Measurements from ENCODE around the gene EXOSC1.
A peak's percentile ranks its signal among the peaks of the same experiment; 100 is the strongest.
"Not testable (repeated sequence)": the region's sequence is repeated elsewhere in the genome, so short reads cannot be mapped to it uniquely, and the experiment has no call there.

The EXOSC1 gene

GRCh38 chr10:97416565-97416964, 29.2 kb downstream of the EXOSC1 start:
- DNase-seq (ENCODE audit: low spot score), result no peak

GRCh38 chr10:97412891-97413304, 32.9 kb downstream of the EXOSC1 start:
- H3K27ac ChIP-seq, result peak overlapping the region; percentile 86
- ChIA-PET POLR2A (ENCODE audit: low non-redundant PET) (interaction anchor here (0.8 kb wide), 1 partner anchor 11 kb away, joined by 3 read pairs; no protein-coding TSS in a partner anchor), CTCF (interaction anchor here (1.0 to 1.3 kb wide), 2 partner anchors 14 to 26 kb away, joined by 3 to 4 read pairs; no protein-coding TSS in a partner anchor)
- DNase-seq (ENCODE audit: low spot score), result peak; percentile 94
- no peak for TF ChIP-seq CTCF (conservative IDR thresholded peaks at IDR 0.05; ENCODE audit: low read depth)

More at GRCh38 chr10:97416565-97416964, 29.2 kb downstream of the EXOSC1 start:
- ChIA-PET CTCF (no interaction called here), POLR2A (ENCODE audit: low non-redundant PET) (no interaction called here)
- no peak overlapping the region for H3K27ac ChIP-seq
- no peak for TF ChIP-seq CTCF (conservative IDR thresholded peaks at IDR 0.05; ENCODE audit: low read depth)

GRCh38 chr10:97411406-97411805, 34.4 kb downstream of the EXOSC1 start:
- H3K27ac ChIP-seq, result no peak overlapping the region
- TF ChIP-seq CTCF (conservative IDR thresholded peaks at IDR 0.05; ENCODE audit: low read depth), result no peak
- ChIA-PET CTCF (interaction anchor here (0.6 to 0.8 kb wide), 2 partner anchors 34 to 117 kb away, joined by 3 read pairs; no protein-coding TSS in a partner anchor), POLR2A (ENCODE audit: low non-redundant PET) (no interaction called here)
- DNase-seq (ENCODE audit: low spot score), result no peak

- ChIA-PET CTCF (interaction anchor here (0.6 to 1.2 kb wide), 5 partner anchors 17 to 281 kb away, joined by 3 to 5 read pairs (median 3); no protein-coding TSS in a partner anchor), POLR2A (ENCODE audit: low non-redundant PET) (no interaction called here)
- peak overlapping the region; percentile 25 for H3K27ac ChIP-seq
- no peak for TF ChIP-seq CTCF (conservative IDR thresholded peaks at IDR 0.05; ENCODE audit: low read depth)
- peak; percentile 55 for DNase-seq (ENCODE audit: low spot score)
Measured at GRCh38 chr10:97408496-97408992, 37.3 kb downstream of the EXOSC1 start.

- no peak overlapping the region; the same call in 1 of the 2 replicates for H3K27ac ChIP-seq
- CTCF ChIA-PET, result interaction anchor here (0.6 kb wide), 2 partner anchors 12 to 30 kb away, joined by 3 to 4 read pairs; no protein-coding TSS in a partner anchor
- no peak for DNase-seq (ENCODE audit: low spot score)
- POLR2A ChIA-PET (ENCODE audit: low non-redundant PET), result no interaction called here
- no peak for TF ChIP-seq CTCF (conservative IDR thresholded peaks at IDR 0.05; ENCODE audit: low read depth)
Measured at GRCh38 chr10:97407952-97408248, 37.9 kb downstream of the EXOSC1 start.

- H3K27ac ChIP-seq, result peak overlapping the region; percentile 66
- POLR2A ChIA-PET (ENCODE audit: low non-redundant PET), result no interaction called here
- DNase-seq (ENCODE audit: low spot score), result peak; percentile 91
- TF ChIP-seq CTCF (conservative IDR thresholded peaks at IDR 0.05; ENCODE audit: low read depth), result peak; percentile 83
- CTCF ChIA-PET, result interaction anchor here (0.6 to 1.0 kb wide), 7 partner anchors 13 to 1748 kb away, joined by 3 to 5 read pairs (median 4); no protein-coding TSS in a partner anchor
Measured at GRCh38 chr10:97407211-97407951, 38.4 kb downstream of the EXOSC1 start.

GRCh38 chr10:97406483-97406882, 39.3 kb downstream of the EXOSC1 start:
- CTCF ChIA-PET, result interaction anchor here (0.7 to 1.0 kb wide), 6 partner anchors 28 to 1747 kb away, joined by 3 to 5 read pairs (median 4); no protein-coding TSS in a partner anchor
- peak overlapping the region; percentile 66 for H3K27ac ChIP-seq
- DNase-seq (ENCODE audit: low spot score); POLR2A ChIA-PET (ENCODE audit: low non-redundant PET): not testable (repeated sequence)

All from RWPE1 (cell line).